Measurements from ENCODE around the gene GCNA. TPM values are rescaled to one million over a fixed set of nuclear protein-coding genes. Genes with fewer than 3 reads are reported as not detected.

GCNA gene
- total and polyA plus RNA-seq, 11 donors, result 0.56 to 2.0 (median 1.1) TPM

GRCh38 chrX:71547339-71547738, 30.9 kb upstream of the GCNA start:
- no peak overlapping the region for H3K27ac ChIP-seq
- no peak overlapping the region for H3K4me3 ChIP-seq
- peaks cover 0 to 81% (median 61%) of the 10 kb centered on the region in 9 donors for H3K36me3 ChIP-seq
- TF ChIP-seq CTCF (IDR thresholded peaks at IDR 0.05) (no peak), POLR2A (IDR thresholded peaks at IDR 0.05) (no peak)
- DNase-seq (no peak), ATAC-seq (no peak)
- 84 to 95% (median 90%) methylated on average over 7 of the region's 7 CpGs for WGBS, 4 donors
- H3K27me3 ChIP-seq, result peaks cover 0 to 5% (median 0%) of the 10 kb centered on the region in 9 donors
- no peaks in the 10 kb centered on the region for H3K9me3 ChIP-seq
- peaks cover 0 to 42% (median 11%) of the 10 kb centered on the region in 12 donors for H3K4me1 ChIP-seq
- intact Hi-C loops (cut with DNase I), result no loop called here

- TF ChIP-seq CTCF (IDR thresholded peaks at IDR 0.05), result no peak
- no peak for TF ChIP-seq POLR2A (IDR thresholded peaks at IDR 0.05)
- H3K27ac ChIP-seq, result no peak overlapping the region
- H3K4me1 ChIP-seq, result peaks cover 0 to 23% (median 0%) of the 10 kb centered on the region in 12 donors
- intact Hi-C loops (cut with DNase I), result loop anchor here in 1 of 10 donors (10.0 kb wide), 1 partner anchor 85 kb away; no protein-coding TSS in a partner anchor
- 61 to 66% (median 63%) methylated on average over 1 of the region's 1 CpG for WGBS, 4 donors
- peaks cover 0 to 97% (median 75%) of the 10 kb centered on the region in 9 donors for H3K36me3 ChIP-seq
- ATAC-seq (no peak), DNase-seq (no peak)
- H3K4me3 ChIP-seq, result no peak overlapping the region
- H3K27me3 ChIP-seq, result peaks cover 0 to 5% (median 0%) of the 10 kb centered on the region in 9 donors
- no peaks in the 10 kb centered on the region for H3K9me3 ChIP-seq
Observed at GRCh38 chrX:71549986-71550385, 28.3 kb upstream of the GCNA start.

- no peak for TF ChIP-seq POLR2A (IDR thresholded peaks at IDR 0.05)
- TF ChIP-seq CTCF (IDR thresholded peaks at IDR 0.05), result no peak
- intact Hi-C loops (cut with DNase I), result loop anchor here in 1 of 10 donors (10.0 kb wide), 1 partner anchor 86 kb away; no protein-coding TSS in a partner anchor
- ATAC-seq, result no peak
- no peak overlapping the region for H3K4me3 ChIP-seq
- 49 to 64% (median 54%) methylated on average over 3 of the region's 3 CpGs for WGBS, 4 donors
- no peak for DNase-seq
- H3K36me3 ChIP-seq, result peaks cover 0 to 97% (median 73%) of the 10 kb centered on the region in 9 donors
- H3K27me3 ChIP-seq, result peaks cover 0 to 5% (median 0%) of the 10 kb centered on the region in 9 donors
- H3K4me1 ChIP-seq, result peaks cover 0 to 17% (median 0%) of the 10 kb centered on the region in 12 donors
- H3K27ac ChIP-seq, result no peak overlapping the region
- no peaks in the 10 kb centered on the region for H3K9me3 ChIP-seq
Observed at GRCh38 chrX:71550578-71550977, 27.7 kb upstream of the GCNA start.

- no peak for DNase-seq
- Histone ChIP-seq H3K4me1 (no peaks in the 10 kb centered on the region), H3K9me3 (no peaks in the 10 kb centered on the region), H3K27me3 (no peaks in the 10 kb centered on the region), H3K36me3 (peaks cover 0 to 97% (median 89%) of the 10 kb centered on the region in 9 donors), H3K27ac (no peak overlapping the region), H3K4me3 (no peak overlapping the region)
- TF ChIP-seq CTCF (IDR thresholded peaks at IDR 0.05) (no peak), POLR2A (IDR thresholded peaks at IDR 0.05) (no peak)
- no peak for ATAC-seq
- WGBS, 4 donors, result 74 to 82% (median 81%) methylated on average over 3 of the region's 3 CpGs
- intact Hi-C loops (cut with DNase I), result loop anchor here in 1 of 10 donors (10.0 kb wide), 1 partner anchor 91 kb away; no protein-coding TSS in a partner anchor
Observed at GRCh38 chrX:71556036-71556435, 22.2 kb upstream of the GCNA start.

All from heart left ventricle (tissue), 16 donors.